ENCODE measurements around the gene TYW1.
"Not testable (repeated sequence)": the region's sequence is repeated elsewhere in the genome, so short reads cannot be mapped to it uniquely, and the experiment has no call there.

DNA sequence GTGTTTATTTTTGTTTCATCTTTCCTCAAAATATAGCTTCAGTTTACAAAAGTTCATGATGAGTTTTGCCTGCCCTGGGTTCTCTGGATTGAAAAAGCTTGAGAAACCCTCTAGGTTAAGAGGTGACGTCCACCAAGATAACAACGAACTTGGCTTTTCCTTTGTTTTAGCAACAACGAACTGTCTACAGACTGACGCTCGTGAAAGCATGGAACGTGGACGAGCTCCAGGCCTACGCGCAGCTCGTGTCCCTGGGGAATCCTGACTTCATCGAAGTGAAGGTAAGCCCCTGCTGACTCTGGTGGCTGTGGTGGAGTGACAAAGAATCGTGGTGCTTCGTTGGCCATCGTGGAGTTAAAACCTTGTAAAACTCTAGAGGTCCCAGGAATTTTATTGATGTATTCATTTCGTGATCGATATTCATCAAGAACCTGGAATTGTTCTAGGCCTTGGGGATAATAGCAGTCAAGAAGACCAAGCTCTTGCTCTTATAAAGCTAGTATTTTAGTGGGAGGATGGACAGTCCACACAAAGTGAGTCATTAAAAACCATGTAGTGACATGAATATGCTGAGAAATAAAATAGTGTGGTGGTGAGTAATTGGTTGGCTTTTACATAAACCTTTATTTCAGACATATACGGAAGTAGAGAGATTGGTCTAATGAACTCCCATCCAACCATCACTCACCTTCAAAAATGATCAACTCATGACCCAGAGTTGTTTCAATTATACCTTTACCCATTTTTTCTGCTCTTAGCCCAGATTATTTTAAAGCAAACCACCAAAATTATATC lies 186.5 kb downstream of the TYW1 start:
- TF ChIP-seq, protein P1, sequence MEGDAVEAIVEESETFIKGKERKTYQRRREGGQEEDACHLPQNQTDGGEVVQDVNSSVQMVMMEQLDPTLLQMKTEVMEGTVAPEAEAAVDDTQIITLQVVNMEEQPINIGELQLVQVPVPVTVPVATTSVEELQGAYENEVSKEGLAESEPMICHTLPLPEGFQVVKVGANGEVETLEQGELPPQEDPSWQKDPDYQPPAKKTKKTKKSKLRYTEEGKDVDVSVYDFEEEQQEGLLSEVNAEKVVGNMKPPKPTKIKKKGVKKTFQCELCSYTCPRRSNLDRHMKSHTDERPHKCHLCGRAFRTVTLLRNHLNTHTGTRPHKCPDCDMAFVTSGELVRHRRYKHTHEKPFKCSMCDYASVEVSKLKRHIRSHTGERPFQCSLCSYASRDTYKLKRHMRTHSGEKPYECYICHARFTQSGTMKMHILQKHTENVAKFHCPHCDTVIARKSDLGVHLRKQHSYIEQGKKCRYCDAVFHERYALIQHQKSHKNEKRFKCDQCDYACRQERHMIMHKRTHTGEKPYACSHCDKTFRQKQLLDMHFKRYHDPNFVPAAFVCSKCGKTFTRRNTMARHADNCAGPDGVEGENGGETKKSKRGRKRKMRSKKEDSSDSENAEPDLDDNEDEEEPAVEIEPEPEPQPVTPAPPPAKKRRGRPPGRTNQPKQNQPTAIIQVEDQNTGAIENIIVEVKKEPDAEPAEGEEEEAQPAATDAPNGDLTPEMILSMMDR (conservative IDR thresholded peaks at IDR 0.05; ENCODE audit: low read depth, low read length), result not testable (repeated sequence)
- TF ChIP-seq EZH2 (IDR thresholded peaks at IDR 0.05; ENCODE audit: borderline replicate concordance, low read depth, low read length, poor library complexity, severe bottlenecking), result not testable (repeated sequence)
